IMR-90 (cell line): Measurements from ENCODE around the gene TOR4A.

Source experiments
- FOS ChIP-seq: fragments of 150-350 bp; IDR thresholded peaks from 2 replicates; pipeline ENCODE4 v1.6.1; 2016; ENCODE audit warnings: low read depth, low read length
- POLR2A ChIP-seq: IDR thresholded peaks from 2 replicates; pipeline ENCODE4 v1.6.1; 2012; ENCODE audit warnings: mild to moderate bottlenecking, low read depth, low read length
- RAD21 ChIP-seq: IDR thresholded peaks from 2 replicates; pipeline ENCODE4 v1.6.1; 2012; ENCODE audit warnings: low read length, improper control_type of control experiment
- RFX5 ChIP-seq: IDR thresholded peaks from 2 replicates; pipeline ENCODE4 v1.8.0; 2012; ENCODE audit warnings: low read depth, mild to moderate bottlenecking, low read length, moderate library complexity
- TF ChIP-seq, protein P1 (sequence below): conservative IDR thresholded peaks from 2 replicates; pipeline ENCODE4 v1.5.1; 2012; ENCODE audit warnings: mild to moderate bottlenecking, low read depth, low read length, improper control_type of control experiment

DNA sequence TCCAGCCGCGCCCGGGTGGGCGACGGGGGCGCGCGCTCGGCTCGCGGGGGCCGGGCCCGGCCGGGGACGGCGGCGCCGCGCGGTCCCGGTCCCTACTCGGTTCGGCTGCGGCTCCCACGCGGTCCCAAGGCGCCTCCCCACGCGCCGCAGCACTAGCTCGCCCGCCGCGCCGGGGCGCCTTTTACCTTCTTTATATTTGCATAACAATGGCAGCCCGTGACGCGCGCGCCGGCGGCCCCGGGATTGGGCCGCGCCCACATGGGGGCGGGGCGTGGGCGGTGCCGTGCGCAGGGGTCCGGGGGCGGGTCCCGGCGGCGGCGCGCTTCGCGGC lies 24.6 kb downstream of the TOR4A start, which contains the start of gene NRARP:
- no peak for TF ChIP-seq RFX5
- TF ChIP-seq, protein P1, sequence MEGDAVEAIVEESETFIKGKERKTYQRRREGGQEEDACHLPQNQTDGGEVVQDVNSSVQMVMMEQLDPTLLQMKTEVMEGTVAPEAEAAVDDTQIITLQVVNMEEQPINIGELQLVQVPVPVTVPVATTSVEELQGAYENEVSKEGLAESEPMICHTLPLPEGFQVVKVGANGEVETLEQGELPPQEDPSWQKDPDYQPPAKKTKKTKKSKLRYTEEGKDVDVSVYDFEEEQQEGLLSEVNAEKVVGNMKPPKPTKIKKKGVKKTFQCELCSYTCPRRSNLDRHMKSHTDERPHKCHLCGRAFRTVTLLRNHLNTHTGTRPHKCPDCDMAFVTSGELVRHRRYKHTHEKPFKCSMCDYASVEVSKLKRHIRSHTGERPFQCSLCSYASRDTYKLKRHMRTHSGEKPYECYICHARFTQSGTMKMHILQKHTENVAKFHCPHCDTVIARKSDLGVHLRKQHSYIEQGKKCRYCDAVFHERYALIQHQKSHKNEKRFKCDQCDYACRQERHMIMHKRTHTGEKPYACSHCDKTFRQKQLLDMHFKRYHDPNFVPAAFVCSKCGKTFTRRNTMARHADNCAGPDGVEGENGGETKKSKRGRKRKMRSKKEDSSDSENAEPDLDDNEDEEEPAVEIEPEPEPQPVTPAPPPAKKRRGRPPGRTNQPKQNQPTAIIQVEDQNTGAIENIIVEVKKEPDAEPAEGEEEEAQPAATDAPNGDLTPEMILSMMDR: no peak
- TF ChIP-seq FOS: no peak
- TF ChIP-seq RAD21: no peak
- 0 out of 2 replicates have a peak, but pooled peaks have one; percentile 25 for TF ChIP-seq POLR2A
